ENCODE data around the gene TXNIP.
A peak's percentile ranks its signal among the peaks of the same experiment; 100 is the strongest.

The TXNIP gene

DNA sequence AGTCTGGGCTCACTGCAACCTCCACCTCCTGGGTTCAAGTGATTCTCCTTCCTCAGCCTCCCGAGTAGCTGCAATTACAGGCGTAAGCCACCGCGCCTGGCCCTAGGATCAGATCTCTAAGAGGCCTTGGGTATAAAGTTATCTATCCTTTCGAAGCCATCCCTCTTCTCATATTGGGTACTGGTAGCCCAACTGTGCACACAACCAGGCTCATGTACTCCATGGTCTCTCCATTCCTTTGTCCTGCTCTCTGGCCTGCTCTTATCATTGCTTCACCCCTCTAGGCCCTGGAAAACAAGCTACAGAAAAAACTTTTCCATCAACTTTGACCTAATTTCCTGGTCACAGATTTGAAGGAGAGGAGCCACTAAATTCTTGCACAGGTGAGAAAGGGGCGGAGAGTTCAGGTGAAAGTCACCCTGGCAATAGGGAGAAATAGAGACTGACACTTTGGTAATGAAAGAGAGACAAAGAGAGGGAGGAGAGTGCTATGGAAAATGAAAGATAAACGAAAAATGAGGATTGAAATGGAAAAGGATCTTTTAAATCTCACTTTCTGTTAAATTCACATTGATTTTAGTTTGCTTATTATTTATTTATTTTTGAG lies 6.0 kb downstream of the TXNIP start:
- H3K4me3 ChIP-seq (ENCODE audit: low read depth, low read length), result no peak overlapping the region
- TF ChIP-seq, protein P1, sequence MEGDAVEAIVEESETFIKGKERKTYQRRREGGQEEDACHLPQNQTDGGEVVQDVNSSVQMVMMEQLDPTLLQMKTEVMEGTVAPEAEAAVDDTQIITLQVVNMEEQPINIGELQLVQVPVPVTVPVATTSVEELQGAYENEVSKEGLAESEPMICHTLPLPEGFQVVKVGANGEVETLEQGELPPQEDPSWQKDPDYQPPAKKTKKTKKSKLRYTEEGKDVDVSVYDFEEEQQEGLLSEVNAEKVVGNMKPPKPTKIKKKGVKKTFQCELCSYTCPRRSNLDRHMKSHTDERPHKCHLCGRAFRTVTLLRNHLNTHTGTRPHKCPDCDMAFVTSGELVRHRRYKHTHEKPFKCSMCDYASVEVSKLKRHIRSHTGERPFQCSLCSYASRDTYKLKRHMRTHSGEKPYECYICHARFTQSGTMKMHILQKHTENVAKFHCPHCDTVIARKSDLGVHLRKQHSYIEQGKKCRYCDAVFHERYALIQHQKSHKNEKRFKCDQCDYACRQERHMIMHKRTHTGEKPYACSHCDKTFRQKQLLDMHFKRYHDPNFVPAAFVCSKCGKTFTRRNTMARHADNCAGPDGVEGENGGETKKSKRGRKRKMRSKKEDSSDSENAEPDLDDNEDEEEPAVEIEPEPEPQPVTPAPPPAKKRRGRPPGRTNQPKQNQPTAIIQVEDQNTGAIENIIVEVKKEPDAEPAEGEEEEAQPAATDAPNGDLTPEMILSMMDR (IDR thresholded peaks at IDR 0.05; ENCODE audit: control insufficient read depth, extremely low read depth, insufficient read depth), result no peak
- no peak for DNase-seq (ENCODE audit: low read depth)

DNA sequence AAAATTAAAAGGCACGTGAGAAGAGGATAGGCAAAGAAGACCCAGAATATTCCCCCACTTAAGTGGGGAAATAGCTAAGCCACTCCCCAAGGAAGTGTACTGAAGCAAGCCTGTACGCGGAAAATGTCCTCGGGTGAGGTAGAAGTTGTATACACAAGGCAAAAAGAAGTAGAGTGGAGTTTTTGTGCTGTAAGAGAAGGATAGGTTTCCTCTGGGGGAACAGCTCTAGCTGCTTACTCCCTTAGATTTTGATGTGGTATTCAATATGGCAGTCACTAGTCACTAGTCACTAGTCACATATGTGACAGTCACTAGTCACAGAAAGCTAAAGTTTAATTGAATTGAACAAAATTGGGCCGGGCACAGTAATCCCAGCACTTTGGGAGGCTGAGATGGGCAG lies 7.6 kb downstream of the TXNIP start:
- H3K4me3 ChIP-seq (ENCODE audit: low read depth, low read length), result no peak overlapping the region
- DNase-seq (ENCODE audit: low read depth), result no peak
- TF ChIP-seq, protein P1 (IDR thresholded peaks at IDR 0.05; ENCODE audit: control insufficient read depth, extremely low read depth, insufficient read depth), result no peak

DNA sequence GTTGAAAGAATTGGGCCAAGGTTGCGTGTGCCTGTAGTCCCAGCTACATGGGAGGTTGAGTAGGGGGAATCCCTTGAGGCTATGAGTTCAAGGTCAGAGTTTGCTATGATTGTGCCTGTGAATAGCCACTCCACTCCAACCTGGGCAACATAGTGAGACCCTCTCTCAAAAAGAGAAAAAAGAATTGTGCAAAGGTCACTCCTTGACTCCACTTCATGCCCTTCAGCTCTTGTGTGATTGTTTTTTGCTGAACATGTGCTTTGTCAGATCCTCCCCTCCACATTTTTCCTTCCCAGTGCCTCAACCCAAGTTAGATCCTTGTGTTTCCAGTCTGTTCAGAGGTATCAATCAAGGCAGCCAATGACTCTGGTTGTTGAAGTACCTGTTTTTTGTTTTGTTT lies 8.5 kb downstream of the TXNIP start:
- DNase-seq (ENCODE audit: low read depth), result no peak
- TF ChIP-seq, protein P1 (IDR thresholded peaks at IDR 0.05; ENCODE audit: control insufficient read depth, extremely low read depth, insufficient read depth), result no peak
- H3K4me3 ChIP-seq (ENCODE audit: low read depth, low read length), result no peak overlapping the region

DNA sequence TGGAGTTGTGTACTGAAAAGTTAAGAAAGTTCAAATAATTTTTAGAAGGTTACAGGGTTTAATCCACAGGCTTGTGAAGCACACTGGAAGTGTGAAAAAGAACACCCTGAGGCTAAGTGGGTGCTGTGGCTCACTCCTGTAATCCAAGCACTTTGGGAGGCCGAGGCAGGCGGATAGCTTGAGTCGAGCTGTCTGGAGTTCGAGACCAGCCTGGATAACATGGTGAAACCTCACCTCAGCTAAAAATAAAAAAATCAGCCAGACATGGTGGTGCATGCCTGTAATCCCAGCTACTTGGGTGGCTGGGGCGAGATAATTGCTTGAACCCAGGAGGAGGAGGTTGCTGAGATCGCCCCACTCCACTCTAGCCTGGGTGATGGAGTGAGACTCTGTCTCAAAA lies 9.8 kb downstream of the TXNIP start:
- no peak overlapping the region for H3K4me3 ChIP-seq (ENCODE audit: low read depth, low read length)
- no peak for DNase-seq (ENCODE audit: low read depth)
- TF ChIP-seq, protein P1 (IDR thresholded peaks at IDR 0.05; ENCODE audit: control insufficient read depth, extremely low read depth, insufficient read depth), result no peak

DNA sequence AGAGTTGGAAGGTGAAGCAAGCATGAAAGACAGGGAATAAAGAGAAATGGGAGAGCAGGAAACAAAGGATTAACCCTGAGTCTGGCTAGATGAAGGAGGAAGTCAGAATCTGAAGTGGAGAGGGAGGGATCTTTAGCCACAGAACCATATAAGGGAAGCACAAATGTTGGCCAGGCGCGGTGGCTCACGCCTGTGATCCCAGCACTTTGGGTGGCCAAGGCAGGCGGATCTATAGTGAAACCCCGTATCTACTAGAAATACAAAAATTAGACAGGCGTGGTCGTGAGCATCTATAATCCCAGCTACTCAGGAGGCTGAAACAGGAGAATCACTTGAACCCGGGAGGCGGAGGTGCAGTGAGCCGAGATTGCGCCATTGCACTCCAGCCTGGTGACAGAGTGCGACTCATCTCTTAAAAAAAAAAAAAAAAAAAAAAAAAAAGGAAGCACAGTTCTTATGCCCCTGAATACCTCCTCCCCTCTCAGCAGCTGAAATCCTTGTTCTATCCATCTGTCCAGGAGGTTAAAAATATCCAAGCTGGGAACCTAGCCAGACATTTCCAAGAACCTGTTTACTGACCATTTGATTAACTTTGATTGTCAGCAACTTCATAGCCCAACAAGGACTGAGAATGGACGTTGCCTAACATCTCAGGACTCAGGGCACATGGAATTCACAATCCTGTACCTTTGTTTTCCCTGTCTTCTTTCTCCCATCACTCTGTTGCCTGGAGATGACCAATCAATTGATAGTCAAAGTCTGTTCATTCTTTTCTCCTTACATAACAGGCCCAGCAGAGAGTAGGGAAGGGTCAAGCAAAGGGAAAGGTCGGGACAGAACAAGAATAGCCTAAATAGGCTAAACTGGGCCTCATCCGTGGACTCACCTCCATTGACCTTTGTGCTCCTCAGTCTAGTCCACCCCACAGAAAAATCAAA lies 10.6 kb downstream of the TXNIP start:
- peak; percentile 69 for DNase-seq (ENCODE audit: low read depth)
- TF ChIP-seq, protein P1 (IDR thresholded peaks at IDR 0.05; ENCODE audit: control insufficient read depth, extremely low read depth, insufficient read depth), result no peak
- H3K4me3 ChIP-seq (ENCODE audit: low read depth, low read length), result no peak overlapping the region

DNA sequence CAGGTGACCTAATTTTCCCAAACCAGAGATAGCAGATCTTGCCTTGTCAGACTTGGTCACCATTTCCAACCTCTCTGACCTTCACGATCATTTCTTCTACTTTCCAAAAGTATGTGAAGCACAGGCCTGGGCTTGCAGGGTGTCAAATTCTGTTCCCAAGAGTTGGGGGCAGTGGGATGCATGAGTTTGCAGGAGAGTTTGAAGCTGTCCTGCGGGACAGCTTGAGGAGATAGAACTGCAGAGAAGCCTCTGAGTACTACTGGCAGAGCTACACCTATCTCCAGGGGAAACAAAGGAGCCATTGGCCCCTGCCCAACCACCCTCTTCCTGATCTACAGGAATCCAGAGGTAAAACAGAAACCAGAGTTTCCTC lies 11.3 kb downstream of the TXNIP start:
- no peak overlapping the region for H3K4me3 ChIP-seq (ENCODE audit: low read depth, low read length)
- DNase-seq (ENCODE audit: low read depth), result no peak
- TF ChIP-seq, protein P1 (IDR thresholded peaks at IDR 0.05; ENCODE audit: control insufficient read depth, extremely low read depth, insufficient read depth), result no peak
